K562 (cell line): ENCODE data around the gene MOK. TPM values are rescaled to one million over a fixed set of nuclear protein-coding genes. Genes with fewer than 3 reads are reported as not detected.
A peak's percentile ranks its signal among the peaks of the same experiment; 100 is the strongest.

Source experiments
- CTCF ChIP-seq, 3 experiments: IDR thresholded peaks in 2 of 3; conservative IDR thresholded peaks in 1 of 3; 2 replicates each; pipeline ENCODE4 v1.5.1; 2011 to 2012; ENCODE audit warnings: low read length in 3 of 3, mild to moderate bottlenecking in 3 of 3, control low read depth in 2 of 3, improper control_type of control experiment in 1 of 3, inconsistent platforms in 1 of 3, low read depth in 1 of 3, mixed read lengths in 1 of 3, moderate library complexity in 1 of 3; ENCODE audit not compliant: insufficient read depth in 2 of 3
- GATAD2A ChIP-seq: fragments of 450-650 bp; IDR thresholded peaks from 2 replicates; pipeline ENCODE4 v1.6.1; 2017
- L3MBTL2 ChIP-seq: fragments of 450-650 bp; IDR thresholded peaks from 2 replicates; pipeline ENCODE4 v1.6.1; 2016; ENCODE audit warnings: mild to moderate bottlenecking, moderate library complexity
- MNT ChIP-seq, 2 experiments: fragments of 450-650 bp; conservative IDR thresholded peaks; 2 replicates each; pipeline ENCODE4 v1.6.1; 2017; ENCODE audit warnings: mild to moderate bottlenecking in 2 of 2, moderate library complexity in 2 of 2
- SMC3 ChIP-seq: conservative IDR thresholded peaks from 2 replicates; pipeline ENCODE4 v1.6.1; 2011; ENCODE audit warnings: low read depth, low read length, improper control_type of control experiment; ENCODE audit not compliant: insufficient read depth
- UBTF ChIP-seq, 2 experiments: IDR thresholded peaks; 2 replicates each; pipeline ENCODE4 v1.6.1; 2012; ENCODE audit warnings: improper control_type of control experiment in 2 of 2, low read depth in 2 of 2, low read length in 2 of 2, borderline replicate concordance in 1 of 2
- ZEB2 ChIP-seq: fragments of 450-650 bp; IDR thresholded peaks from 2 replicates; pipeline ENCODE4 v1.6.1; 2016
- ZFX ChIP-seq: sonication (generic); formaldehyde crosslinking; IDR thresholded peaks from 2 replicates; pipeline ENCODE4 v1.8.0; 2022; ENCODE audit warnings: mild to moderate bottlenecking, missing genetic modification reagents, moderate library complexity
- ZNF12 ChIP-seq: sonication (generic); formaldehyde crosslinking; IDR thresholded peaks from 2 replicates; pipeline ENCODE4 v1.4.0; 2020; ENCODE audit warnings: mild to moderate bottlenecking, missing genetic modification reagents
- polyA plus RNA-seq, 8 experiments: library from polyadenylated mRNA; depleted of rRNA in 4 of 8; stranded (reverse) in 5 of 8; unstranded in 3 of 8; fragments of >200 nt; fragmentation: Nextera tagmentation in 2 of 8; fragmentation: Illumina TruSeq in 1 of 8; extraction: Ambion mirVana in 2 of 8; extraction: Trizol in 1 of 8; gene quantifications; 2 replicates each; pipeline versions ENCODE4 v1.2.1 to v1.2.3, GENCODE V29; 2011 to 2014; ENCODE audit warnings: inconsistent platforms in 1 of 8, missing spikeins in 1 of 8
- total RNA-seq, 7 experiments: library from RNA; depleted of rRNA in 6 of 7; stranded (reverse); fragments of >200 nt in 6 of 7; fragmentation: Illumina TruSeq in 2 of 7; extraction: Trizol in 2 of 7; gene quantifications; 2 replicates each; pipeline versions ENCODE4 v1.2.1 to v1.2.3, GENCODE V29; 2011 to 2021; ENCODE audit warnings: low replicate concordance in 1 of 7
- TF ChIP-seq, protein P1 (sequence below): IDR thresholded peaks from 2 replicates; pipeline ENCODE4 v1.6.1; 2012; ENCODE audit warnings: low read depth, low read length, improper control_type of control experiment, borderline replicate concordance
- TF ChIP-seq, protein P2 (sequence below): IDR thresholded peaks from 2 replicates; pipeline ENCODE4 v1.6.1; 2014; ENCODE audit warnings: antibody characterized with exemption

MOK gene
- total and polyA plus RNA-seq, 9 of the 15 experiments (the other 6 are each of a cell fraction or from before 2014, with no cell fraction given) = 1.3 to 8.4 (median 5.3) TPM

DNA sequence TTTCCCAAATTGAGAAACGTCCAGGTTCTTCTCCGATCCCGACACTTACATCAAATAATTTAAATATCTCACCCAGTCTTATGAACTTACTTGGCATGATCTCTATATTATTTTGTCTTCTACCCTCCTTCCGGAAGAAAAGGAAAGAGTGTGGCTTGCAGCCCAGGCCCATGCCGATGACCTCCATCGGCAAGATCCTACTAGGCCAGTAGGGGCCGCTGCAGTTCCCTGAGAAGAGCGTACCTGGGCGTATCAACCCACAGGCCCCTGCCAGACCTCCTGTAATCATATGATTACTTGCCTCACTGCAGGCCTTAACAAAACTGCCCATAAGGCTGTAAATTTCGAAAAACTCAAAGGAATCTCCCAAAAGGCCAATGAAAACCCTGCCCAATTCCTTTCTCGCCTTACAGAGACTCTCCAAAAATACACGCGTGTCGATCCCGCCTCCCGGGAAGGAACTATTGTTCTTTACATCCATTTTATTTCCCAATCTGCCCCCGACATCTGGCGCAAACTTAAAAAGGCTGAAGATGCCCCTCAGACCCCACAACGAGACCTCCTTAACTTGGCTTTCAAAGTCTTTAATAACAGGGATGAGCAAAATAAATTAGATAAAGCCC lies 69.6 kb downstream of the MOK start (continued):
- TF ChIP-seq ZFX (CRISPR knock-in tag) (peak; percentile 50), GATAD2A (no peak), MNT (conservative IDR thresholded peaks at IDR 0.05) (0 out of 4 replicates have a peak, but pooled peaks of 1 of the 2 experiments have one; percentile 23), SMC3 (0 out of 2 replicates have a peak, but pooled peaks have one; percentile 35), ZNF12 (CRISPR knock-in tag) (no peak), L3MBTL2 (peak; percentile 18; the same call in 1 of the 2 replicates), UBTF (IDR thresholded peaks at IDR 0.05; ENCODE audit: borderline replicate concordance in 1 of 2, low read depth in 2 of 2, low read length in 2 of 2) (0 out of 4 replicates have a peak, but pooled peaks of 1 of the 2 experiments have one; percentile 25), ZEB2 (no peak), CTCF (IDR thresholded peaks at IDR 0.05 in 2 of 3, conservative IDR thresholded peaks at IDR 0.05 in 1 of 3; ENCODE audit: insufficient read depth in 2 of 3, low read depth in 1 of 3, low read length in 3 of 3) (peak; percentile 75 to 81 (median 80))
- TF ChIP-seq, protein P1, sequence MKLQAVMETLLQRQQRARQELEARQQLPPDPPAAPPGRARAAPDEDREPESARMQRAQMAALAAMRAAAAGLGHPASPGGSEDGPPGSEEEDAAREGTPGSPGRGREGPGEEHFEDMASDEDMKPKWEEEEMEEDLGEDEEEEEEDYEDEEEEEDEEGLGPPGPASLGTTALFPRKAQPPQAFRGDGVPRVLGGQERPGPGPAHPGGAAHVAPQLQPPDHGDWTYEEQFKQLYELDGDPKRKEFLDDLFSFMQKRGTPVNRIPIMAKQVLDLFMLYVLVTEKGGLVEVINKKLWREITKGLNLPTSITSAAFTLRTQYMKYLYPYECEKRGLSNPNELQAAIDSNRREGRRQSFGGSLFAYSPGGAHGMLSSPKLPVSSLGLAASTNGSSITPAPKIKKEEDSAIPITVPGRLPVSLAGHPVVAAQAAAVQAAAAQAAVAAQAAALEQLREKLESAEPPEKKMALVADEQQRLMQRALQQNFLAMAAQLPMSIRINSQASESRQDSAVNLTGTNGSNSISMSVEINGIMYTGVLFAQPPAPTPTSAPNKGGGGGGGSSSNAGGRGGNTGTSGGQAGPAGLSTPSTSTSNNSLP = peak; percentile 63; the same call in 1 of the 2 replicates
- TF ChIP-seq, protein P2, sequence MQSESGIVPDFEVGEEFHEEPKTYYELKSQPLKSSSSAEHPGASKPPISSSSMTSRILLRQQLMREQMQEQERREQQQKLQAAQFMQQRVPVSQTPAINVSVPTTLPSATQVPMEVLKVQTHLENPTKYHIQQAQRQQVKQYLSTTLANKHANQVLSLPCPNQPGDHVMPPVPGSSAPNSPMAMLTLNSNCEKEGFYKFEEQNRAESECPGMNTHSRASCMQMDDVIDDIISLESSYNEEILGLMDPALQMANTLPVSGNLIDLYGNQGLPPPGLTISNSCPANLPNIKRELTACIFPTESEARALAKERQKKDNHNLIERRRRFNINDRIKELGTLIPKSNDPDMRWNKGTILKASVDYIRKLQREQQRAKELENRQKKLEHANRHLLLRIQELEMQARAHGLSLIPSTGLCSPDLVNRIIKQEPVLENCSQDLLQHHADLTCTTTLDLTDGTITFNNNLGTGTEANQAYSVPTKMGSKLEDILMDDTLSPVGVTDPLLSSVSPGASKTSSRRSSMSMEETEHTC = 0 out of 2 replicates have a peak, but pooled peaks have one; percentile 46
